Measurements from ENCODE around the gene P3R3URF.

Gene P3R3URF

GRCh38 chr1:46206399-46206798 lies 30.1 kb upstream of the P3R3URF start:
- Histone ChIP-seq H3K9ac (ENCODE audit: low read length) (no peak overlapping the region), H3K36me3 (ENCODE audit: control insufficient read depth, insufficient read depth, low read length) (no peaks in the 10 kb centered on the region), H3K4me1 (ENCODE audit: control insufficient read depth, insufficient read depth, low read length) (peaks cover 14% of the 10 kb centered on the region), H3K27me3 (ENCODE audit: control insufficient read depth, insufficient read depth, low read length) (no peaks in the 10 kb centered on the region), H3K4me3 (ENCODE audit: low read depth, low read length) (no peak overlapping the region), H3K9me3 (ENCODE audit: control insufficient read depth, insufficient read depth, low read depth, low read length) (no peaks in the 10 kb centered on the region), H3K27ac (ENCODE audit: low read depth, low read length) (no peak overlapping the region)

GRCh38 chr1:46205791-46206190 lies 29.5 kb upstream of the P3R3URF start:
- no peak overlapping the region for H3K9ac ChIP-seq (ENCODE audit: low read length)
- H3K9me3 ChIP-seq (ENCODE audit: control insufficient read depth, insufficient read depth, low read depth, low read length), result no peaks in the 10 kb centered on the region
- H3K4me3 ChIP-seq (ENCODE audit: low read depth, low read length), result no peak overlapping the region
- no peaks in the 10 kb centered on the region for H3K36me3 ChIP-seq (ENCODE audit: control insufficient read depth, insufficient read depth, low read length)
- no peak overlapping the region for H3K27ac ChIP-seq (ENCODE audit: low read depth, low read length)
- H3K4me1 ChIP-seq (ENCODE audit: control insufficient read depth, insufficient read depth, low read length), result peaks cover 14% of the 10 kb centered on the region
- no peaks in the 10 kb centered on the region for H3K27me3 ChIP-seq (ENCODE audit: control insufficient read depth, insufficient read depth, low read length)

DNA sequence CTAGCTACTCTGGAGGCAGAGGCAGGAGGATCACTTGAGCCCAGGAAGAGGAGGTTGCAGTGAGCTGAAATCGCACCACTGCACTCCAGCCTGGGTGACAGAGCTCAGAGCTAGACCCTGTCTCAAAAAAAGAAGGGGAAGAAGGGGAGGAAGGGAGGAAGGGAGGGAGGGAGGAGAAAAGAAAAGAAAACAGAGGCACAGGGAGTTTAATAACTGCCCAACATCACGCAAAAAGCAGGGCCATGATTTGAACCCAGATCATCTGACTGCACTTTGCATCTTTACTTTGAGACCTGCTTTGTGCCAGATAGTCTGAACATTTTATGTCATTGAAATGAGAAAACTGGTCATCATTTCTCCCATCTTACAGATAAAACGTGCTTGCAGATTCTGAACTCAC lies 28.9 kb upstream of the P3R3URF start:
- Histone ChIP-seq H3K9me3 (ENCODE audit: control insufficient read depth, insufficient read depth, low read depth, low read length) (no peaks in the 10 kb centered on the region), H3K4me1 (ENCODE audit: control insufficient read depth, insufficient read depth, low read length) (peaks cover 14% of the 10 kb centered on the region), H3K27ac (ENCODE audit: low read depth, low read length) (no peak overlapping the region), H3K4me3 (ENCODE audit: low read depth, low read length) (no peak overlapping the region), H3K9ac (ENCODE audit: low read length) (no peak overlapping the region), H3K27me3 (ENCODE audit: control insufficient read depth, insufficient read depth, low read length) (no peaks in the 10 kb centered on the region), H3K36me3 (ENCODE audit: control insufficient read depth, insufficient read depth, low read length) (no peaks in the 10 kb centered on the region)

DNA sequence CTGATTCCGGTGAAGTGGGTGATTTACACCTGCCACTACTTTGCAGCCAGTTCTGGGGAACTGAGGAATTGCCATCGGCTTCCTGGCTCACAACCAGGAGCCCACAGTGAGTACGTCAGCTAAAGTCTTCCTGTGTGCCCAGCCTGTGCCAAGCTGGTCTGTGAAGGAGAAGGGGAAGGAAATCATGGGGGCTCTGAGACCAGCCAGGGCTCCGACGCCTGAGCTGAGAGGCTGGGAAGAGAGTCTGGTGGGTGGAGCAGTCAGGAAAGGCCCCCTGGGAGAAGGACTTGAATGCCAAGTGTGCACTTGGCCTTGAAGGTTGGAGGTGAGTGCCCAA lies 28.1 kb upstream of the P3R3URF start:
- Histone ChIP-seq H3K27me3 (ENCODE audit: control insufficient read depth, insufficient read depth, low read length) (no peaks in the 10 kb centered on the region), H3K36me3 (ENCODE audit: control insufficient read depth, insufficient read depth, low read length) (no peaks in the 10 kb centered on the region), H3K27ac (ENCODE audit: low read depth, low read length) (no peak overlapping the region), H3K9me3 (ENCODE audit: control insufficient read depth, insufficient read depth, low read depth, low read length) (no peaks in the 10 kb centered on the region), H3K9ac (ENCODE audit: low read length) (no peak overlapping the region), H3K4me3 (ENCODE audit: low read depth, low read length) (peak overlapping the region; percentile 94), H3K4me1 (ENCODE audit: control insufficient read depth, insufficient read depth, low read length) (peaks cover 14% of the 10 kb centered on the region)

DNA sequence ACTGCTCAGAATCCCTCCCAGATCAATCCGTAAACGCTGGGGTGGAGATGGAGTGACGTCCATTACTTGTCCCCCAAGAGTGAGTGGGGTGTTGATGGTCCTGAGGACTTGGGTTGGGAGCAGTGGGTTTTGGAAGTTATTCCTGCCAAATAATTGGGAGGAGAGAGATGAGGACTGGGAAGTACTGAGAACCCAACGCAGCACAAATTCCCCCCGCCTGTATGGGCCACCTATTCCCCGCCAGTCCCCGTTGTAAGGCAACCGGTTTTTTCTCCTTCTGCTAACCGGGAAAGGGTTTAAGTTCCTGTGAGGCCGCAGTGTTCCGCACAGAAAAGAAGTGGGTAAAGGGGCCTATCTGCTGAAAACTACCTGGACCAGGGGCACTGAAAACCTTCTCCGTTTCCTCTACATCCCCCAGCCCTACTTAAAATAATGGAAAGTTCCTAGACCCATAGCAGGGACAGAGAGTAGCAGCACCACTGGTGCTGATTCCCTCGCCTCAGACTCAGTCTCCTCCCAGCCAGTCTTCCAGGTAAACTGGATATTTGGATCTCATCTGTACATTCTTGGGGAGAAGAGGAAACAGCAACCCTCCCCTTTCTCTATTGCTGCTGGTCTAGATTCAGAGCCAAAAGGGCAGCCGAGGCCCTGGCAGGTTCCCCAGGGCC lies 27.6 kb upstream of the P3R3URF start:
- peak overlapping the region; percentile 63 for H3K9ac ChIP-seq (ENCODE audit: low read length)
- peak overlapping the region; percentile 94 for H3K4me3 ChIP-seq (ENCODE audit: low read depth, low read length)
- no peaks in the 10 kb centered on the region for H3K9me3 ChIP-seq (ENCODE audit: control insufficient read depth, insufficient read depth, low read depth, low read length)
- peaks cover 17% of the 10 kb centered on the region for H3K4me1 ChIP-seq (ENCODE audit: control insufficient read depth, insufficient read depth, low read length)
- no peaks in the 10 kb centered on the region for H3K27me3 ChIP-seq (ENCODE audit: control insufficient read depth, insufficient read depth, low read length)
- H3K36me3 ChIP-seq (ENCODE audit: control insufficient read depth, insufficient read depth, low read length), result no peaks in the 10 kb centered on the region
- H3K27ac ChIP-seq (ENCODE audit: low read depth, low read length), result no peak overlapping the region

- Histone ChIP-seq H3K4me1 (ENCODE audit: control insufficient read depth, insufficient read depth, low read length) (peaks cover 12% of the 10 kb centered on the region), H3K27ac (ENCODE audit: low read depth, low read length) (no peak overlapping the region), H3K27me3 (ENCODE audit: control insufficient read depth, insufficient read depth, low read length) (no peaks in the 10 kb centered on the region), H3K9ac (ENCODE audit: low read length) (no peak overlapping the region), H3K4me3 (ENCODE audit: low read depth, low read length) (peak overlapping the region; percentile 81; the same call in 1 of the 2 replicates), H3K9me3 (ENCODE audit: control insufficient read depth, insufficient read depth, low read depth, low read length) (no peaks in the 10 kb centered on the region), H3K36me3 (ENCODE audit: control insufficient read depth, insufficient read depth, low read length) (peaks cover 8% of the 10 kb centered on the region; the same call in 1 of the 2 replicates)
Measured at GRCh38 chr1:46199233-46199749, 23.0 kb upstream of the P3R3URF start.

DNA sequence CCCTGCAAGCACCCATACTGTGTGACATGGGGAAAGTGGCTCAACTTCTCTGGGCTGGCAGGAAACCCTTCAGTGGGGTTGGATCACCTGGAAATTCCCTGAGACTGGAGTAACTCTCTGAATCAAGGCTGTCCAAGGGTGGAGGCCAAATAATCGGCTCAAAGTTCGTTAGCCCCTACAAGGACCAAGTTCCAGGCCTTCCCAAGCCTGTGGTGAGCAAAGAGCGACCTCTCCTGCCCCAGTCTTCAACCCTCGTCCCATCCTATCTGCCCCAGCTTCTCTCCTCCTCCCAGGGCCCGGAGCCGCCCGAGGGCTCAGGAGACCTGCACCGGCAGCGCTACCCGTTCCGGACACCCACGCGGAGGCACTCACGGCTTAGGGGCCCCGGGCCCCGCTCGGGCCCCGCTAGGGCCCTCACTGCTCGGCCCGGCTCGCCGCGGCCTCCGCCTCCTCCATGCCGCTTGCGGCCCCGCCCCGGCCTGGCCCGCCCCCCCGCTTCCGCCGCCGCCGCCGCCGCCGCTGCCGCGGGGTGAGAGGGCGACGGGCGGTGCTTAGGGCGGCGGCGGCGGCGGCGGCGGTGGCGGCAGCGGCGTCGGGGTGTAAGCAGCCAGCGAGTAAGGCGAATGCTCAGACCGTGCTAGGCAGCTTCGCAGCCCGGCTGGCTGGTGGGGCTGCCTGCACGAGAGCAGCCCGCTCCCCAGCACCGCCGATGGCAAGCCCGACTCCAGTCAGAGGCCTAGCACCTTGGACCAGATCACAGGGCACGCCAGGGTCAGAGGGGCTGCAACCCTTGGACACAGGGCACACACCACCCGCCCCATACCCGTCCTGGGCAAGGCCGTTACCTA lies 21.9 kb upstream of the P3R3URF start, which contains the start of gene POMGNT1:
TSS of gene POMGNT1 (minus strand) at position 471 of the 848 bp plus-strand sequence. CDS start 613 bp downstream, outside the sequence.
- peak within 1 kb of the TSS; percentile 74 for H3K9ac ChIP-seq (ENCODE audit: low read length)
- H3K4me1 ChIP-seq (ENCODE audit: control insufficient read depth, insufficient read depth, low read length), result peaks cover 7% of the 10 kb centered on the region; the same call in 1 of the 2 replicates
- no peak within 1 kb of the TSS; the same call in 1 of the 2 replicates for H3K27ac ChIP-seq (ENCODE audit: low read depth, low read length)
- no peaks in the 10 kb centered on the region for H3K27me3 ChIP-seq (ENCODE audit: control insufficient read depth, insufficient read depth, low read length)
- H3K4me3 ChIP-seq (ENCODE audit: low read depth, low read length), result peak within 1 kb of the TSS; percentile 81
- H3K36me3 ChIP-seq (ENCODE audit: control insufficient read depth, insufficient read depth, low read length), result peaks cover 15% of the 10 kb centered on the region
- H3K9me3 ChIP-seq (ENCODE audit: control insufficient read depth, insufficient read depth, low read depth, low read length), result no peaks in the 10 kb centered on the region

- peak overlapping the region; percentile 50 for H3K9ac ChIP-seq (ENCODE audit: low read length)
- H3K27ac ChIP-seq (ENCODE audit: low read depth, low read length), result no peak overlapping the region
- peaks cover 22% of the 10 kb centered on the region for H3K36me3 ChIP-seq (ENCODE audit: control insufficient read depth, insufficient read depth, low read length)
- H3K4me1 ChIP-seq (ENCODE audit: control insufficient read depth, insufficient read depth, low read length), result peaks cover 7% of the 10 kb centered on the region; the same call in 1 of the 2 replicates
- no peaks in the 10 kb centered on the region for H3K27me3 ChIP-seq (ENCODE audit: control insufficient read depth, insufficient read depth, low read length)
- no peaks in the 10 kb centered on the region for H3K9me3 ChIP-seq (ENCODE audit: control insufficient read depth, insufficient read depth, low read depth, low read length)
- peak overlapping the region; percentile 65 for H3K4me3 ChIP-seq (ENCODE audit: low read depth, low read length)
Measured at GRCh38 chr1:46197560-46197963, 21.3 kb upstream of the P3R3URF start.

DNA sequence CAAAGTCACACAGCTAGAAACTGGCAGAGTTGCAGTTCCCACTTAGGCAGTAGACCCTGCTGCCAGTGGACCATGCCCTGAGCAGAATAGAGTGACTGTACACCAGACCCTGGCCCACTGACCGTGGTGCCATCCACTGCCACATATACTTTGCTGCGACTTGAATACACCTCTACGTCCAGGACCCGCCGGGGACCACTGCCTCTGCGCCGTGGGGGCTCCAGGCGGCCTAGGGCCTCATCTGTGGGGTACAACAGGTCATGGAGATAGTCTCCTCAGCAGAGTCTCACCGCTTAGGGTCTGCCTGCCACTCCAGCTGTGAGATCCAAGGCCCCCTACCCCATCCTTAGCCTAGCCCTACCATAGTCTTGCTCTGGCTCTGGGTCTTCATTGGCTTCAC lies 20.3 kb upstream of the P3R3URF start:
- H3K27ac ChIP-seq (ENCODE audit: low read depth, low read length), result no peak overlapping the region
- no peaks in the 10 kb centered on the region for H3K27me3 ChIP-seq (ENCODE audit: control insufficient read depth, insufficient read depth, low read length)
- no peak overlapping the region for H3K9ac ChIP-seq (ENCODE audit: low read length)
- H3K36me3 ChIP-seq (ENCODE audit: control insufficient read depth, insufficient read depth, low read length), result peaks cover 30% of the 10 kb centered on the region
- H3K9me3 ChIP-seq (ENCODE audit: control insufficient read depth, insufficient read depth, low read depth, low read length), result no peaks in the 10 kb centered on the region
- H3K4me3 ChIP-seq (ENCODE audit: low read depth, low read length), result no peak overlapping the region
- H3K4me1 ChIP-seq (ENCODE audit: control insufficient read depth, insufficient read depth, low read length), result peaks cover 7% of the 10 kb centered on the region; the same call in 1 of the 2 replicates

DNA sequence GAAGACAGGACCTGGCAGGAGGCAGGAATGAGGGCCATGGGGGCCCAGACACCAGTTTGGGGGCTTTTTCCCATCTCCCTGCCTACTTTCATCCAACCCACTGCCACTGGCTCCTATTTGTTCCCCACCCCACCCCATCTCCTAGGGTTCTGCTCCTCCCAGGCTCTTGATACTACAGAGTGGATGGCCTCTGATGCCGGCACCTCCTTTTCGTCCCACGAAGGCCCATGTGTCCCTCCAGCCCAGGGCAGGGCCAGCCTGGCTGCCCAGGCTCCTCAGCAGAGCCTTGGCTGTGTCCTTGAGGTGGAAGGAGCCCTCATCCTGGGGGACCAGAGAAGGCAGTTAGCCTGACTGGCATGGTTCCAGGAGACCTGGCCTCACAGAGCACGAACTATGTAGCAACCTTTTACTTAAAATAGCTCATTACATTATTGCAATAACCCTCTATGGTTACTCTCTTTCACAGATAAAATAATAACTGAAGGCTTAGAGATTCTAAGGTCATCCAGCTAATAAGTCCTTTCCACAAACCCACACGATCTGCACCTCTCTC lies 18.4 kb upstream of the P3R3URF start:
- H3K27me3 ChIP-seq (ENCODE audit: control insufficient read depth, insufficient read depth, low read length), result no peaks in the 10 kb centered on the region
- H3K36me3 ChIP-seq (ENCODE audit: control insufficient read depth, insufficient read depth, low read length), result peaks cover 44% of the 10 kb centered on the region
- no peaks in the 10 kb centered on the region for H3K9me3 ChIP-seq (ENCODE audit: control insufficient read depth, insufficient read depth, low read depth, low read length)
- no peak overlapping the region for H3K9ac ChIP-seq (ENCODE audit: low read length)
- no peak overlapping the region for H3K4me3 ChIP-seq (ENCODE audit: low read depth, low read length)
- peaks cover 7% of the 10 kb centered on the region; the same call in 1 of the 2 replicates for H3K4me1 ChIP-seq (ENCODE audit: control insufficient read depth, insufficient read depth, low read length)
- no peak overlapping the region for H3K27ac ChIP-seq (ENCODE audit: low read depth, low read length)
